Measurements from ENCODE around the gene TPRN.

TPRN gene

DNA sequence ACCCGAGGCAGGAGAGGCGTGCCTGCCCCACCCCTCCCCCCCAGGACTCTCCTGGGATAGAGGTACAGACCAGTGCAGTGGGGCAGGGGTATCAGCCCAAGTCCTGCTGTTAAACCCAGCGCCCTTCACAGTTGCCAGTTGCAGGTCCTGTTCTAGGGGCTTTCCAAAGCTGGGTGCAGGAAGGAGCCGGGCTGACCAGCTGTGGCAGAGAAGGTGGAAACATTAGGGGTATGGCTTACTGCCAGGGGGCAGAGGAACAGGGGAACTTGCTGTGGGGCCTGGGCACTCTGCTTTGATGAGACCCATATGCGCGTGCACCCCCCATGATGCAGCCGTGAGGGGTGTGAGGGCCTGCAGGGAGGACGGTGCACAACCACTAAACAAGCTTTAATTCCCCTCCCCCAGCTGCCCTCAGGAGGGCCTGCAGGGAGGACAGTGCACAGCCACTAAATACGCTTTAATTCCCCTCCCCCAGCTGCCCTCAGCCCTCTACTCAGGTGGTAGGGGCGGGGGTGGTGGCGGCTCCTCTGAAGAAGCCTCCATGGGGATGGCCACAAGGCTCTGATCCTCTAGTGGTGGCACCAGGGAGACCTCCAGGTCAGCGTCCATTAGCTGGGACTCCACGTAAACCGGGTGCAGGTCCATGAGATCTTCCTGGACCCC lies 29.9 kb downstream of the TPRN start:
- DNase-seq = no peak

DNA sequence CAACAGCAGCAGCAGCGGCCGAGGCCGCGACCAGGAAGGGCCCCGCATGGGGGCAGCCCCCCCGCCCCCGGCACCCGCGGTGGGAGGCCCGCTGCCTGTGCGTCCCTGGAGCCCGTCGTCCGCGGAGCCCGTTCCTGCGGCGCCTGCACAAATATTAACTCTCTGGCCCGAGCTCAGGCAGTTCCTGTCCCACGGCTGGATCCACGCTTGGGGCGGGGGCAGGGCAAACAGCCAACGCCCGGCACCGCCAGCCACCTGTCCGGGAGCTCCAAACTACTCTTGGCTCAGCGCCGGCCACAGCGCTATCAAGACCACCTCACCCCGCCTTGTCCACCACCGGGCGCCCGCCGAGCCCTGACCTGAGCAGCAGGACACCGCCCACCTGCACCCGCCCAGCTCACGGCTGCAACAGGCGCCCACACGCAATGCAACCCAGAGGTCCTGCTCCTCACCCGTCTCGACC lies 30.6 kb downstream of the TPRN start, which contains the start of gene LRRC26:
Gene LRRC26, minus strand, starts transcription at position 156 of the 463 bp plus-strand sequence. Its CDS starts 108 bp downstream, at position 48.
- DNase-seq = no peak

DNA sequence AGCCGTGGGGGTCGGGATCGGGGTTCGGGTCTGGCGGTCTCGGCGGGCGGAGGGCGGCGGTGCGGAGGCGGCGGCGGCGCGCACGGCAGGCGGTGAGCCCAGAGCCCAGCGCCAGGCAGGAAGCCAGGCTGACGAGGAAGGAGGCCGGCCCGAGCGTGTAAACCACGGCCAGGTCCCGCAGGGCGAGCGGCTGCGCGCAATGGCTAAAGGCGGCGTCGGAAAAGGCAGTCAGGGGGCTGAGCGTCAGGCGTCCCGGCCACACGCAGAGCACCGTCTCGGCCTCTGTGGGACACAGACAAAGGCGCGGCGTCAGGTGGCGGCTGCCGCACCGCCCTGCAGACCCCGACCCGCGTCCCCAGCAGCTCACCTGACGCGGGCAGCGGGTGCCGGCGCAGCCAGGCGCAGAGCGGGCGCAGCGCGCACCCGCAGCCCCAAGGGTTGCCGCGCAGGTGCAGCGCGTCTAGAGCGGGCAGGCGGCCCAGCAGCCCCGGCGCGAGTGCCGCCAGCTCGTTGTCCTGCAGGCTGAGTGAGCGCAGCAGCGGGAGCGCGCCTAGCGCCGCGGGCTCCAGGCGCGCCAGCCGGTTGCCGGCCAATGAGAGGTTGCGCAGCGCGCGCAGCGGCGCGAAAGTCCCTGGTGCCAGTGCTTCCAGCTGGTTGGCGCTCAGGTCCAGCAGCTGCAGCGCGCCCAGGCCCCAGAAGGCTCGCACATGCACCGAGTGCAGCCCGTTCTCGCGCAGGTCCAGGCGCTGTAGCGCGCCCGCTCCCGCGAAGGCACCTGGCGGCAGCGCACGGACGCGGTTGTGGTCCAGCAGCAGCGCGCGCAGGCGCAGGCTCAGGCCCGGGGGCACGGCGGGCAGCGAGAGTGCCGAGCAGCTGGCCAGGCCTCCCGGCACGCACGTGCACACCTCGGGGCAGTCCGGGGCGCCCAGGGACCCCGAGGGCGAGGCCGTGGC lies 31.4 kb downstream of the TPRN start:
- DNase-seq = no peak

DNA sequence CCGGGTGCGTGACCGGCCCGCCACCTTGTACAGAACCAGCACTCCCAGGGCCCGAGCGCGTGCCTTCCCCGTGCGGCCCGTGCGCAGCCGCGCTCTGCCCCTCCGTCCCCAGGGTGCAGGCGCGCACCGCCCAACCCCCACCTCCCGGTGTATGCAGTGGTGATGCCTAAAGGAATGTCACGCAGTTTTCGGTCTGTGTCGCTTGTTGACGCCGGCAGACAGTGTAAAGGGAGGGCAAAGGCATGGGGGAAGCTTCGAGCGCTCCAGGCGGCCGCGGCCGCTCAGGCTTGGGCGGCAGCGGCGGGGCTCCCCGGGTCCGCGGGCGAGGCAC lies 32.0 kb downstream of the TPRN start:
- DNase-seq = no peak

DNA sequence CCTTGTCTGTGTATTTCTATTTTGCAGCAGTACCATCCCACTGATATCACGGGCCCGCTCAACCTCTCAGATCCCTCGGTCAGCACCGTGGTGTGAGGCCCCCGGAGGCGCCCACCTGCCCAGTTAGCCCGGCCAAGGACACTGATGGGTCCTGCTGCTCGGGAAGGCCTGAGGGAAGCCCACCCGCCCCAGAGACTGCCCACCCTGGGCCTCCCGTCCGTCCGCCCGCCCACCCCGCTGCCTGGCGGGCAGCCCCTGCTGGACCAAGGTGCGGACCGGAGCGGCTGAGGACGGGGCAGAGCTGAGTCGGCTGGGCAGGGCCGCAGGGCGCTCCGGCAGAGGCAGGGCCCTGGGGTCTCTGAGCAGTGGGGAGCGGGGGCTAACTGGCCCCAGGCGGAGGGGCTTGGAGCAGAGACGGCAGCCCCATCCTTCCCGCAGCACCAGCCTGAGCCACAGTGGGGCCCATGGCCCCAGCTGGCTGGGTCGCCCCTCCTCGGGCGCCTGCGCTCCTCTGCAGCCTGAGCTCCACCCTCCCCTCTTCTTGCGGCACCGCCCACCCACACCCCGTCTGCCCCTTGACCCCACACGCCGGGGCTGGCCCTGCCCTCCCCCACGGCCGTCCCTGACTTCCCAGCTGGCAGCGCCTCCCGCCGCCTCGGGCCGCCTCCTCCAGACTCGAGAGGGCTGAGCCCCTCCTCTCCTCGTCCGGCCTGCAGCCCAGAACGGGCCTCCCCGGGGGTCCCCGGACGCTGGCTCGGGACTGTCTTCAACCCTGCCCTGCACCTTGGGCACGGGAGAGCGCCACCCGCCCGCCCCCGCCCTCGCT lies 32.6 kb downstream of the TPRN start:
- no peak for DNase-seq

GRCh38 chr9:137167277-137167746 lies 33.2 kb downstream of the TPRN start:
- DNase-seq = no peak

DNA sequence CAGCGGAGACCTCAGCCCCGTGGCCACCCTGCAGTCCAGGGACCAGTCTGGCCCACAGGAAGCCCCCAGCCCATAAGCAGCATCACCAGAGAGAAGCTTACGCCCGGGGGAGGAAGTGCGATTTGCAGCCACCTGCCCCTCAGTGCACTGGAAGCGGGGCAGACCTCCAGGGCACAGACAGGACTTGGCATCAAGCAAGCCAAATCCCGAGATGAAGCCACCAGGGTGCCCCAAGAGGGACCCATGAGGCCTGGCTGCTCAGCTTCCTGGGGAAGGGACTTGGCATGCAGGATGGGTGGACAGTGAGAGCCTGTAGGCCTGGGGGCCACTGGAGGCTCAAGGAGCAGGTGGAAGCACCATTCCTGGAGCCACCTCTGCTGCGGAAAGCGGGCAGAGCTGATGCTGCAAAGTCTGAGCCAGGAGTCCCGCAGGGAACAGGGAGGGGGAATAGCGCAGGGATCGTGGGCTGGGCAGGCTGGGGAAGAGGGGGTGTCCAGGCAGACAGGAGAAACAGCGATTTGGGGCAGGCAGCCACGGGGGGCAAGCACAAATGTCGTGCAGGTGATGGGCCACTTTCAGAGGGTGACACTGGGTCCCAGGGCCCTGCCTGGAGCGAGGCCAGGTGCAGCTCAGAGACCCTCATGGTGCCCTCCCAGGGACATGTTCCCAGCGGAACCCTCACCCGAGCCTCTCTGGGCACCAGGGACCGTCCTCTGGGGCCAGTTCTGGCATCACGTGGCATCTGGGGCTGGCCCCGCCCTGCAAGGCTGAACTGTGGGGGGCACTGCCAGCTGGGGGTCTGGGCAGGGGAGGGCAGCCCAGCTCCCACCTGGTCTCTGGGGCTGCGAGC lies 33.9 kb downstream of the TPRN start:
- no peak for DNase-seq

DNA sequence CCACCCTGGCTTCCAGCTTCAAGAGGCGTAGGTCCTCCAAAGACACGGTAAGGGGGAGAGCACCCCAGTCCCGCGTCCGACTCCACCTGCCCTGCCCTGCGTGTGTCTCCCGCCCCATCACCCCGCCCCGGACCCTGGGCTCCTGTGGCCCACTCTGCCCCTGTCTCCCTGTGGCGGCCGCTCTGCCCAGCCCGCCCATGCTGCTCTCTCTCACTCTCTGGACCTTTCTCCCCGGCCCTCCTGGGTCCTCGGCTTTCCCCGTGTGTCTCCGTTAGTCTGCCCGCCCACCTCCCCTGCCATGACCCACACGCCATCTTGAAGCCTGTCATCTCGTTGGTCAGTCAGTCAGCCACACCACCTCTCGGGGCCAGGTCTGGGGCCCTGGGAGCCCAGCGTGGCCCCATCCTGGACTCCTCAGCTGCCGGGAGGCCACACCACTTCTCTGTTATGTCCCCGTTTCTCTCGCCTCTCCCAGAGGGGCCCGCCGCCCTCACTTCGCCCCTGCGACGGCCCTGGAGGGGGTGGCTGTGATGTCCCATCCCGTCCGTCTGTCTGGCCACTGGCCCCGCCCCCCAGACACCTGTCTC lies 35.2 kb downstream of the TPRN start:
- no peak for DNase-seq

DNA sequence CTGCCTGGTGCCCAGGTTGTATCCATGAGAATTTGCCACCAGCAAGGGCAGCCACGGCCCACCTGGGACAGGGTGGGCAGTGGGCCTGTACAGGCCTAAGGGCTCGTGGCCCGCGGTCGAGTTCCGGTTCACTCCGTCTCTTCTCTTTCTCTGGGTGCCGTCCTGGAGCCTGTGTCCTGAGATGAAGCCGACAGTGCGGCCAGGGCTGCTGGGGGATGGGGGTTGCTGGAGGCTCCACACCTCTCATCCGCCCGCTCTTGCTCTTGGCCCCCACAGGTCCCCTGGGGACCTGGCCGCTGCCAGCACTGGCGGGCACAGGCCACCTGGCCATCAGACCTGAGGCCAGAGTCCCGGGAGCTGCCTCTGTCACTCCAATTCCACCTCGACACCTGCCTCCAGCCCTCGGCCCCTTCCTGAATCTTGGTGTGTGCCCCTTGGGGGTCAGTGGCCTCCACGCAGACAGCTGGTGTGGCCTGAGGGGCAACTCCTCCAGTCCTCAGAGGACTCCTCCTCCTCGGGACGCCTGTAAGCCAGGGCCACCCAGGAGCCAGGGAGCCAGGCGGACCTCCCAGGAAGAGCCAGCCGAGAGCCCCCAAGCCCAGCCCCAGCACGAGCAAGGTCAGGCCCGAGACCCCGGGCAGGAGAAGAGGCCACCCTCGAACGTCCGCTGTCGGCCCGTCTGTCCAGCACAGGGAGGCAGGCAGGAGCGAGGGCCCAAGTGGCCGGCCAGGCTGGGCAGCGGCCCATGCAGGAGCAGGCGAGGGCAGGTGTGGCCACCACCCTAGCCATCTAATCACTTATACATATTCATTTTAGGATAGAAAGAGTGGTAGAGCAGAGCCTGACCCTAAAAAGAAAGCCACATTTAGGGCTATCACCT lies 35.9 kb downstream of the TPRN start:
- DNase-seq = no peak

- no peak for DNase-seq
Measured at GRCh38 chr9:137163805-137164204, 36.7 kb downstream of the TPRN start.

DNA sequence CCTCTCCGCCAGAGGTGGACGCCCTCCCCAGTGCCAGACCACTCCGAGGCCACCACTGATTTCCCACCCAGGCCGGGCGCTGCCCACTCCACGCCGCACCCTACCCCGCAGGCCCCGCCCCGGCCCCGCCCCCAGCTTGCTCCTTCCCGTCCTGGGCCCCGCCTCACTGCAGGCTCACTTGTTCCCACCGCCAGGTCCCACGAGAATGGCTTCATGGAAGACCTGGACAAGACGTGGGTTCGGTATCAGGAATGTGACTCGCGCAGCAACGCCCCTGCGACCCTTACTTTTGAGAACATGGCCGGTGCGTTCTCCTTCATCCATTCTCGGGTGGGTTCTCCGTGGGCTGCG lies 37.2 kb downstream of the TPRN start:
- DNase-seq = no peak

- DNase-seq = no peak
Measured at GRCh38 chr9:137162505-137163364, 37.8 kb downstream of the TPRN start.

DNA sequence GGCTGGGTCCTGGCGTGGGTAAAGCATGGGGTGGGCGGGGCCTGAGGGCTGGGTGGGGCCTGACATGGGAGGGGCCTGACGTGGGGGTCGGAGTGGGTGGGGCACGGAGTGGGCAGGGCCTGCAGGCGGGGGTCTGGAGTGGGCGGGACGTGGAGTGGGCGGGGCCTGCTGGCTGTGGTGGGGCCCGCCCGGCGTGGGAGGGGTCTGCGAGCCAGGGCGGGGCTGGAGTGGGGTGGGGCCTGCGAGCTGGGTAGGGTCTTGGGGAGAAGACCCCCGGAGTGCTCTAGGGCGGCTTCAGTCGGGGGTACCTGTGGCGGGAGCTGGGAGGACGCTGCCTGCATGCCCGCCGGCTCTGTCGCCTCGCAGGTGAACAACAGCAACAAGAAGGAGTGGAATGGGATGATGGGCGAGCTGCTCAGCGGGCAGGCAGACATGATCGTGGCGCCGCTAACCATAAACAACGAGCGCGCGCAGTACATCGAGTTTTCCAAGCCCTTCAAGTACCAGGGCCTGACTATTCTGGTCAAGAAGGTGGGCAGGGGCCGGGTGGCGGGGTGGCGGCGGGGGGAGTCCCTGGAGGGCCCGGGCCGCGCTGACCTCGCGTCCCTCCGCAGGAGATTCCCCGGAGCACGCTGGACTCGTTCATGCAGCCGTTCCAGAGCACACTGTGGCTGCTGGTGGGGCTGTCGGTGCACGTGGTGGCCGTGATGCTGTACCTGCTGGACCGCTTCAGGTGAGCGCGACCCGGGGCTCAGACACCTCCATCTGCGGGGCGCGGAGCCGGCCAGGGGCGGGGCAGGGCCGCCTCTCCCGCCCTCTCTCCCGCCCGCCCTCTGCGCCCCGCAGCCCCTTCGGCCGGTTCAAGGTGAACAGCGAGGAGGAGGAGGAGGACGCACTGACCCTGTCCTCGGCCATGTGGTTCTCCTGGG lies 38.7 kb downstream of the TPRN start:
- DNase-seq = no peak

GRCh38 chr9:137160716-137161557 lies 39.6 kb downstream of the TPRN start:
- DNase-seq = no peak

GRCh38 chr9:137160054-137160425 lies 40.5 kb downstream of the TPRN start:
- DNase-seq = no peak

- no peak for DNase-seq
Measured at GRCh38 chr9:137159105-137160053, 41.2 kb downstream of the TPRN start.

- no peak for DNase-seq
Measured at GRCh38 chr9:137158625-137159024, 41.9 kb downstream of the TPRN start.
